ENCODE results near the gene HBB.

- TF ChIP-seq CTCF (IDR thresholded peaks at IDR 0.05; ENCODE audit: poor library complexity, severe bottlenecking) (no peak), REST (IDR thresholded peaks at IDR 0.05; ENCODE audit: borderline replicate concordance) (no peak)
Observed at GRCh38 chr11:5230266-5230665, 3.4 kb upstream of the HBB start.

Measured in neural cell (in vitro differentiated cells).